Lower leg skin (tissue), 3 donors: ENCODE data around the gene SOAT2.

Source experiments
- POLR2A ChIP-seq, 2 donors: fragments of 450-650 bp; IDR thresholded peaks; one replicate each; pipeline ENCODE4 v1.6.1; 2016 to 2017; ENCODE audit warnings: antibody characterized with exemption in 2 of 2, mild to moderate bottlenecking in 1 of 2, moderate library complexity in 1 of 2
- TF ChIP-seq, protein P1 (sequence below), 3 donors: fragments of 450-650 bp; IDR thresholded peaks; one replicate each; pipeline ENCODE4 v1.5.1; 2016; ENCODE audit warnings: antibody characterized with exemption in 3 of 3, mild to moderate bottlenecking in 3 of 3, moderate library complexity in 2 of 3

DNA sequence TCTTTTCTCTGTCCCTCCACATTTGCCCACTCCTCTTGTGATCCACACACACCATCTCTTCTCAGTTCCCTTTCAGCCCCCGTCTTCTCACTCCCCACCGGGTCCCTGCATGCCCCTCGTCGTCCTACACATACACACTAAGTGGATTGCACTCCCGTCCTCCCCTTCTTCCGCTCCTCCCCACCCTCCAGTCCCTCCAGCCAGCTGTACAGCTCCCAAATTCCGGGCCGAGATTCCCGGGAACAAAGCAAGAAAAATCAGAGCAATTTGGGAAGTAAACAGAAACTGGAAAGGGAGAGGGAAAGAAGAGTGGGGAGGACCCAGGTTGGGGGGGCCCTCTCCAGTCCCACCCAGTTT is 6.1 kb upstream of the SOAT2 start:
- TF ChIP-seq, protein P1, sequence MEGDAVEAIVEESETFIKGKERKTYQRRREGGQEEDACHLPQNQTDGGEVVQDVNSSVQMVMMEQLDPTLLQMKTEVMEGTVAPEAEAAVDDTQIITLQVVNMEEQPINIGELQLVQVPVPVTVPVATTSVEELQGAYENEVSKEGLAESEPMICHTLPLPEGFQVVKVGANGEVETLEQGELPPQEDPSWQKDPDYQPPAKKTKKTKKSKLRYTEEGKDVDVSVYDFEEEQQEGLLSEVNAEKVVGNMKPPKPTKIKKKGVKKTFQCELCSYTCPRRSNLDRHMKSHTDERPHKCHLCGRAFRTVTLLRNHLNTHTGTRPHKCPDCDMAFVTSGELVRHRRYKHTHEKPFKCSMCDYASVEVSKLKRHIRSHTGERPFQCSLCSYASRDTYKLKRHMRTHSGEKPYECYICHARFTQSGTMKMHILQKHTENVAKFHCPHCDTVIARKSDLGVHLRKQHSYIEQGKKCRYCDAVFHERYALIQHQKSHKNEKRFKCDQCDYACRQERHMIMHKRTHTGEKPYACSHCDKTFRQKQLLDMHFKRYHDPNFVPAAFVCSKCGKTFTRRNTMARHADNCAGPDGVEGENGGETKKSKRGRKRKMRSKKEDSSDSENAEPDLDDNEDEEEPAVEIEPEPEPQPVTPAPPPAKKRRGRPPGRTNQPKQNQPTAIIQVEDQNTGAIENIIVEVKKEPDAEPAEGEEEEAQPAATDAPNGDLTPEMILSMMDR (IDR thresholded peaks at IDR 0.05), result no peak
- TF ChIP-seq POLR2A (IDR thresholded peaks at IDR 0.05), result no peak
